HG03025 (cell line): ENCODE results near the gene SNX27.
"Not testable (repeated sequence)": the region's sequence is repeated elsewhere in the genome, so short reads cannot be mapped to it uniquely, and the experiment has no call there.

Source experiments
- ATAC-seq: cut with Tn5 transposase; IDR thresholded peaks from one replicate; pipeline ENCODE4 v1.9.1; 2021; ENCODE audit warnings: mild to moderate bottlenecking, moderate library complexity; ENCODE audit not compliant: unreplicated experiment, low FRiP score

The SNX27 gene

DNA sequence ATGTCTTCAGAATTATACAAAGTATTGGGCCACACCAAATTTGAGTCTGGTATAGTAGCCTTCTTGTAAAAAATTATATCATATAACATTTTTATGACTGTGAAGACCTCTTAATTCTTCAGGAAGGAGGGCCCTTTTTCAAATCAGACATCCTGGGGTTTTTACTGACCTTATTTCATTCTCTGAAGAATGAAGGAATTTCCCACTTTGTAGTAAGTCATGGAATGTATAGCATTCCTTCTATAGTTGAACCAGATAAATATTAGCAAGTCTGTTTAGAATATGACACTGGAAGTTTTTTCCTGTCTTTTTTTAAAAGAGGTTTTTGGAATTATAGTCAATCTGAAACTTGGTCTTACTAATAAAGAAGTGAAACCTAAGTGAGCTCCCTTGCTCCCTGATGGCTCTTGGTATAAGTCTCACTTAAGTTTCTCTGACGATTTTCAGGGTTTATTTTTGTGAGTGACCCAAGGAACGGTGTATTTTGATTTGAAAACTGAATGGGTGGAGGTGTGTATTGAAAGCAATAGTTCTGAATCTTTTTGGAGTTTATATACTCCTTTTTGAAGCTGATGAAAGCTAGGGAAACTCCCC lies 23.7 kb downstream of the SNX27 start:
- ATAC-seq: no peak

GRCh38 chr1:151638074-151638775 lies 26.4 kb downstream of the SNX27 start:
- no peak for ATAC-seq

- no peak for ATAC-seq
Measured at GRCh38 chr1:151638812-151639211, 27.0 kb downstream of the SNX27 start.

- no peak for ATAC-seq
Measured at GRCh38 chr1:151639466-151639865, 27.6 kb downstream of the SNX27 start.

DNA sequence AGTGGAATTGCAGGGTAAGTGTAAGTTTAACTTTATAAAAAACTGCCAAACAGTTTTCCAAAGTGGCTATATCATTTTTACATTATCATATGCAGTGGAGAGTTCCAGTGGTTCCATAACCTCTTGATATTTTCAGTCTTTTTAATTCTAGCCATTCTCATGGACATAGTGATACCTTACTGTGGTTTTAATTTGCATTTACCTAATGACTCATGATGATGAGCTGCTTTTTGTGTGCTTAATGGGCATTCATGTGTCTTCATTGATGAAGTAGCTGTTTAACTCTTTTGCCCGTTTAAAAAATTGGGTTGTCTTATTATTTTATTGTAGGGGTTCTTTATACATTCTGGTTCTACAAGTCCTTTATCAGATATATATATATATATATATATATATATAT lies 29.4 kb downstream of the SNX27 start:
- ATAC-seq: no peak

- not testable (repeated sequence) for ATAC-seq
Measured at GRCh38 chr1:151643085-151643484, 31.2 kb downstream of the SNX27 start.

GRCh38 chr1:151644001-151644400 lies 32.2 kb downstream of the SNX27 start:
- ATAC-seq: no peak

DNA sequence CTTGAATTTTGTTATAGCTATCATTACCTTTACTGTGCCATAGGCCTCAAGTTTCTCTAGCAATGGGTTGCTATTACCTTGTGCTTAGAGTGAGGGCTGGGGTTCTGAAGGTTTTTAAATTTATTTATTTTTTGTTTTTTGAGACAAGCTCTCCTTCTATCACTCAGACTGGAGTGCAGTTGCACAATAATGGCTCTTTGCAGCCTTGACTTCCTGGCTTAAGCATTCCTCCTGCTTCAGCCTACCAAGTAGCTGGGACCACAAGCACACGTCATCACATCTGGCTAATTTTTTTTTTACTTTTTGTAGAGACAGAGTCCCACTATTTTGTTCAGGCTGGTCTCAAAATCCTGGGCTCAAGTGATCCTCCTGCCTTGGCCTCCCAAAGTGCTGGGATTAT lies 41.5 kb downstream of the SNX27 start:
- no peak for ATAC-seq

- ATAC-seq: no peak
Measured at GRCh38 chr1:151655371-151655770, 43.5 kb downstream of the SNX27 start.

GRCh38 chr1:151661751-151662150 lies 49.9 kb downstream of the SNX27 start:
- no peak for ATAC-seq

GRCh38 chr1:151668090-151668489 lies 56.2 kb downstream of the SNX27 start:
- ATAC-seq: no peak

DNA sequence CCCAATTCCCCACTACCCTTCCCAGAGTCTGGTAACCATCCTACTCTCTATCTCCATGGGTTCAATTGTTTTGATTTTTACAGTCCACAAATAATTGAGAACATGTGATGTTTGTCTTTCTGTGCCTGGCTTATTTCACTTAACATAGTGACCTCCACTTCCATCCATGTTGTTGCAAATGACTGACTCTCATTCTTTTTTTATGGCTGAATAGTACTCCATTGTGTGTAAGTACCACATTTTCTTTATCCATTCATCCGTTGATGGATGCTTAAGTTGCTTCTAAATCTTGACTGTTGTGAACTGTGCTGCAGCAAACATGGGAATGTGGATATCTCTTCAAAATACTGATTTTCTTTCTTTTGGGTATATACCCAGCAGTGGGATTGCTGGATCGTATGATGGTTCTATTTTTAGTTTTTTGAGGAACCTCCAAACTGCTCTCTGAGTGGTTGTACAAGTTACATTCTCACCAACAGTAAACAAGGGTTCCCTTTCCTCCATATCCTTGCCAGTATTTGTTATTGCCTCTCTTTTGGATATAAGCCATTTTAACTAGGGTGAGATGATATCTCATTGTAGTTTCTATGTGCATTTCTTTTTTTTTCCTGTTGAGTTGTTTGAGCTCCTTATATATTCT lies 58.3 kb downstream of the SNX27 start:
- not testable (repeated sequence) for ATAC-seq

GRCh38 chr1:151673407-151673806 lies 61.6 kb downstream of the SNX27 start:
- ATAC-seq: no peak

DNA sequence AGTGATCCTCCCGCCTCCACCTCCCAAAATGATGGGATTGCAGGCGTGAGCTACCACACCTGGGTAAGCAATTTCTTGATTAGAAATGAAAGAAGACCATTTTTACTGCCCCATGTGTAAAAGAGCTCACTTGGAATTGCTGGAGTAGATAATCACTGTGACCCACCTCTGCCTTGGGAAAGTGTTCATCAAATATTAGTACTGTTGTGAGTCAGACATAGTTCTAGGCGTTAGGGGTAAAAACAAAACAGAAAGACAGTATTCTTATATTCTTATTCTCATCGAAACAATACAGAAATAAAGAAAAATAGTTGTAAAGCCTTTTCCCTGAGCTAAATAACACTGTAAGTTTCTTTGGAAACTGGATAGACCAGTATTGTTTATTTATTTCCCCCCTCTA lies 68.5 kb downstream of the SNX27 start:
- no peak for ATAC-seq

DNA sequence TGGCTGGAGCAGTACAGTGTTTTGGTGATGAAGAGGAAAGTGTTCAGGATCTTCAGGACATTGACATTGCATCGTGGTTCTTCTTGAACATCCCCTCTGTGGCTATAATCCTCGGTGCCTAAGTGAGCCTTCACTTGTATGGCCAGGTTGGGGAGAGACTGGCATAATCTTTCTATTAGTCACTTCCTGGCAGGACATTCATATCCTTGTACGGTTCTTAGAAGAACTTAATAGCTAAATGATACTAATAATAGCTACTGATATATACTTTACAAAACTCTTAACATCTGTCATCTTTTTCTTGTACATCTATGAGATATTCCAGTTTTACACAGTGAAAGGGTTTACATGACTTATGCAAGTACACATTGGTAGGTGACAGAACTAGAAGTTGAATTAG lies 69.0 kb downstream of the SNX27 start:
- no peak for ATAC-seq

- ATAC-seq: no peak
Measured at GRCh38 chr1:151681923-151682322, 70.1 kb downstream of the SNX27 start.

- not testable (repeated sequence) for ATAC-seq
Measured at GRCh38 chr1:151682901-151683300, 71.1 kb downstream of the SNX27 start.

GRCh38 chr1:151684128-151684527 lies 72.3 kb downstream of the SNX27 start:
- ATAC-seq: no peak

GRCh38 chr1:151686561-151686960 lies 74.7 kb downstream of the SNX27 start:
- no peak for ATAC-seq

DNA sequence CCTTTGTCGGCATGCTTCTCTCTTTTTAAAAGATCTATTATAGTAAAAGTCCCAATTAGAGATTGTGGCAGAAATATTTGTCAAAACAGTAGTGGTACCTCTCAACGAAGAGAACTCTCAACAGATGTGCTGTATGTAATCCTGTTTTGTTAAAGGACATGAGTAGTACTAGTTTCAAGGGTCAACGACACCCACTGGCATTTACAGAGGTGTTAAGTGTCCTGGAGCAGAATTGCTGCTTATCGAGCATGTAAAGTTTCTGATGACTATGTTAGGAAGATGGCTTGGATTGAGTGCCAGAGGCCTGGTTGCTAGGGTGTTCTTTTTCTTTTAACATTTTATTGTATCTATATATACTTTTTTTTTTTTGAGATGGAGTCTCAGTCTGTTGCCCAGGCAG lies 77.6 kb downstream of the SNX27 start:
- ATAC-seq: no peak

DNA sequence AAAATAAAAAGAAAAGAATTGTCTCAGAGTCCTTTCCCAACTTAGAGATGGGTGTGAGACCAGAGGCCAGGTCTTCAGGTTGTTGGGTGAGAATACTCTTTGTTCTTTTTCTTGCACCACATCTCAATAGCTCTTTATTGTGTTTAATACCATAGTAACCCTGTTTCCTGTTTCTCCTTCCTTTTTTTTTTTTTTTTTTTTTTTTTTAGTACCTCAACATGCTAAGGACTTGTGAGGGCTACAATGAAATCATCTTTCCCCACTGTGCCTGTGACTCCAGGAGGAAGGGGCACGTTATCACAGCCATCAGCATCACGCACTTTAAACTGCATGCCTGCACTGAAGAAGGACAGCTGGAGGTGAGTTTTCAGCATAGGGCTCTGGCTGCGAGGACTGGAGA lies 80.4 kb downstream of the SNX27 start:
- no peak for ATAC-seq

DNA sequence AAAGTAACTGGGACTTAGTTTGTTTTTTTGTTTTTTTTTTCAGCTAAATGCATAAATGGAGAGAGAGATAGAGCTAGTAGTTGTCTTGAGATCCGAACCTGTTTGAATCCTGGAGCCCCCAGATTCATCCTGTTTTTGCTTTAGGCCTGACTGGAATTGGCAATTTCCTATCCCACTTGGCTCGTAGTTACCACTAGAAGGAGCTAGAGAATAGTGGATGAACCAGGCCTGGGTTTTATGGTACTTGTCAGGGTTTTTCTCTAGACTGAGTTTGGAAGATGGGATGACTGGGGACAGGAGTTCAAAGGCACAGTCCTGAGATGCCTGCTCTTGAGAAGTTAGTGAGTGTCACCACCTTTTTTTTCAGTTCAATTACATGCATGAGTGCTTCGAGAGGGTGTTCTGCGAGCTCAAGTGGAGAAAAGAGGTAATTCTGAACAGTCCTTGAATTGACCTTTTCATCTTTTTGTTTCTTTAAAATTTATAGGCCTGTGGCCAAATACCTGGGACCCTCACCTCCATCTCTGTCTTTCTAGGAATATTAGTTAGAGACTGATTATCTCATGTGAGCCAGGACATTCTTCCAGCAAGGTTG lies 81.3 kb downstream of the SNX27 start:
- no peak for ATAC-seq
